GM21515 (cell line): ENCODE measurements around the gene ARHGAP30.
A peak's percentile ranks its signal among the peaks of the same experiment; 100 is the strongest.

ENCODE experiments used
- ATAC-seq: cut with Tn5 transposase; IDR thresholded peaks from one replicate; pipeline ENCODE4 v1.9.1; 2021; ENCODE audit not compliant: unreplicated experiment

The ARHGAP30 gene

GRCh38 chr1:161013488-161014230, 56.0 kb downstream of the ARHGAP30 start:
- ATAC-seq: peak; percentile 87

- ATAC-seq: no peak
Observed at GRCh38 chr1:161013131-161013487, 56.6 kb downstream of the ARHGAP30 start.

GRCh38 chr1:161012420-161012819, 57.3 kb downstream of the ARHGAP30 start:
- ATAC-seq: no peak

GRCh38 chr1:161009602-161010211, 60.0 kb downstream of the ARHGAP30 start:
- ATAC-seq: no peak

- ATAC-seq: no peak
Observed at GRCh38 chr1:161008869-161009510, 60.7 kb downstream of the ARHGAP30 start.

- ATAC-seq: no peak
Observed at GRCh38 chr1:161007369-161007768, 62.3 kb downstream of the ARHGAP30 start.

GRCh38 chr1:161006563-161006962, 63.1 kb downstream of the ARHGAP30 start:
- ATAC-seq: no peak

GRCh38 chr1:161001525-161001924, 68.2 kb downstream of the ARHGAP30 start:
- ATAC-seq: no peak

GRCh38 chr1:161000736-161001480, 68.8 kb downstream of the ARHGAP30 start:
- no peak for ATAC-seq

GRCh38 chr1:160999376-160999775, 70.3 kb downstream of the ARHGAP30 start:
- ATAC-seq: no peak

- ATAC-seq: no peak
Observed at GRCh38 chr1:160997323-160998038, 72.2 kb downstream of the ARHGAP30 start.
